Kidney (tissue), 14 donors: ENCODE results near the gene CDHR4. TPM values are rescaled to one million over a fixed set of nuclear protein-coding genes. Genes with fewer than 3 reads are reported as not detected.
"Not testable (repeated sequence)": the region's sequence is repeated elsewhere in the genome, so short reads cannot be mapped to it uniquely, and the experiment has no call there.

Experiments
- DNase-seq, 5 donors: peaks; one replicate each; pipeline ENCODE4 v3.0.0-alpha.2; 2013 to 2020
- FAIRE-seq: peaks from 2 replicates; lab custom pipeline; 2012; peaks lifted over from hg19 to GRCh38; lab: Jason Lieb, UNC
- H3K27ac ChIP-seq, 2 donors: one replicate each; pipeline ENCODE4 v1.7.0; 2013; ENCODE audit warnings: low read depth in 2 of 2, low read length in 2 of 2, inconsistent platforms in 1 of 2
- H3K27me3 ChIP-seq: one replicate; pipeline ENCODE4 v1.7.1; 2013; ENCODE audit warnings: low read length, inconsistent platforms; ENCODE audit not compliant: control insufficient read depth, insufficient read depth
- H3K36me3 ChIP-seq, 3 donors: one replicate each; pipeline versions ENCODE4 v1.7.0 to v1.7.1; 2013; ENCODE audit warnings: low read length in 3 of 3, control low read depth in 1 of 3, inconsistent platforms in 1 of 3; ENCODE audit not compliant: insufficient read depth in 3 of 3, control insufficient read depth in 2 of 3
- H3K4me1 ChIP-seq, 3 donors: one replicate each; pipeline versions ENCODE4 v1.7.0 to v1.7.1; 2013; ENCODE audit warnings: low read length in 3 of 3, inconsistent platforms in 1 of 3, low read depth in 1 of 3; ENCODE audit not compliant: control insufficient read depth in 2 of 3, insufficient read depth in 2 of 3
- H3K4me3 ChIP-seq, 3 donors: one replicate each; pipeline versions ENCODE4 v1.7.0 to v1.8.1; 2013; ENCODE audit warnings: low read length in 3 of 3, control low read depth in 1 of 3, inconsistent platforms in 1 of 3
- H3K9ac ChIP-seq, 3 donors: one replicate each; pipeline versions ENCODE4 v1.7.0 to v1.7.1; 2013; ENCODE audit warnings: low read length in 3 of 3, control low read depth in 1 of 3, inconsistent platforms in 1 of 3
- H3K9me3 ChIP-seq, 3 donors: one replicate each; pipeline versions ENCODE4 v1.7.0 to v1.7.1; 2013; ENCODE audit warnings: low read length in 3 of 3, control low read depth in 1 of 3, inconsistent platforms in 1 of 3; ENCODE audit not compliant: control insufficient read depth in 2 of 3, insufficient read depth in 1 of 3
- intact Hi-C: fragments of 100-400 bp; cut with DNase I; formaldehyde crosslinking; loops from one replicate; pipeline ENCODE4 v1.11.1; 2022
- polyA plus RNA-seq: library from polyadenylated mRNA; stranded (reverse); fragments of 350-450 nt; fragmentation: Illumina TruSeq; extraction: RNeasy Lipid Tissue Mini Kit (QIAGEN cat#74804); gene quantifications from one replicate; pipeline ENCODE4 v1.2.3, GENCODE V29; 2014; ENCODE audit warnings: low read depth, low replicate concordance; ENCODE audit not compliant: insufficient read depth
- total RNA-seq: library from RNA; stranded (reverse); fragmentation: NEBNext Ultra II Directional; extraction: Animal tissue kit (Norgen Biotek cat#: 25700); gene quantifications from one replicate; pipeline ENCODE4 v1.2.1, GENCODE V29; 2021
- TF ChIP-seq, protein P1 (sequence below): IDR thresholded peaks from 3 replicates; pipeline ENCODE4 v1.5.1; 2012; ENCODE audit warnings: mild to moderate bottlenecking, moderate library complexity, borderline replicate concordance; ENCODE audit not compliant: insufficient read depth; ENCODE audit errors: extremely low read depth
- donor health status: control.
- donor health status: control.
- donor health status: control.
- donor health status: control.
- donor health status: control.
- donor health status: DM: yes; HTN: yes; CAD: no.
- donor health status: Normal renal cell carcinoma (clear cell type).

The CDHR4 gene
- total and polyA plus RNA-seq, 2 donors from 2014 or later: 0.54 TPM; not detected in 1

DNA sequence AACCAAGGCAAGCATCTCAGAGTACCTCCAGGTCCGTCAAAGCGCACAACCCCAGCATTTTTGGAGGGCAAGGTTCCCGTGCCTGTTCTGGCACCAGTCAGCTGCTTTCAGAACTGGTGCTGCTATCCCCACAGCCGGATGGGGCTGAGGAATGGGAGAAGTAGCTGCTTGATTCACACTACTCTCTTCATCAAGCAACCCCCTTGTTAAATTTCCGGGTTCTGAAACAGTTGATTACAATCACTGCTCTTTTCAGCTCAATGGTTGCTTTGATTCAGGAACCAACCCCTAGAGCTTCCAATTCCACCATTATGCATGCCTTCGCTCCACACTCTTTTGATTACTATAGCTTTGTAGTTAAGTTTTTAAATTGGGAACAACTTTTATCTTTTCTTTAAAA, 26.3 kb upstream of the CDHR4 start:
- Histone ChIP-seq H3K4me3 (no peak overlapping the region), H3K27ac (no peak overlapping the region), H3K9ac (no peak overlapping the region), H3K4me1 (no peaks in the 10 kb centered on the region), H3K9me3 (no peaks in the 10 kb centered on the region), H3K27me3 (no peaks in the 10 kb centered on the region), H3K36me3 (no peaks in the 10 kb centered on the region)
- DNase-seq (no peak), FAIRE-seq (no peak)
- TF ChIP-seq, protein P1, sequence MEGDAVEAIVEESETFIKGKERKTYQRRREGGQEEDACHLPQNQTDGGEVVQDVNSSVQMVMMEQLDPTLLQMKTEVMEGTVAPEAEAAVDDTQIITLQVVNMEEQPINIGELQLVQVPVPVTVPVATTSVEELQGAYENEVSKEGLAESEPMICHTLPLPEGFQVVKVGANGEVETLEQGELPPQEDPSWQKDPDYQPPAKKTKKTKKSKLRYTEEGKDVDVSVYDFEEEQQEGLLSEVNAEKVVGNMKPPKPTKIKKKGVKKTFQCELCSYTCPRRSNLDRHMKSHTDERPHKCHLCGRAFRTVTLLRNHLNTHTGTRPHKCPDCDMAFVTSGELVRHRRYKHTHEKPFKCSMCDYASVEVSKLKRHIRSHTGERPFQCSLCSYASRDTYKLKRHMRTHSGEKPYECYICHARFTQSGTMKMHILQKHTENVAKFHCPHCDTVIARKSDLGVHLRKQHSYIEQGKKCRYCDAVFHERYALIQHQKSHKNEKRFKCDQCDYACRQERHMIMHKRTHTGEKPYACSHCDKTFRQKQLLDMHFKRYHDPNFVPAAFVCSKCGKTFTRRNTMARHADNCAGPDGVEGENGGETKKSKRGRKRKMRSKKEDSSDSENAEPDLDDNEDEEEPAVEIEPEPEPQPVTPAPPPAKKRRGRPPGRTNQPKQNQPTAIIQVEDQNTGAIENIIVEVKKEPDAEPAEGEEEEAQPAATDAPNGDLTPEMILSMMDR: no peak
- intact Hi-C loops: no loop called here

- intact Hi-C loops: not testable (repeated sequence)
Measured at GRCh38 chr3:49823131-49823530, 23.5 kb upstream of the CDHR4 start.

DNA sequence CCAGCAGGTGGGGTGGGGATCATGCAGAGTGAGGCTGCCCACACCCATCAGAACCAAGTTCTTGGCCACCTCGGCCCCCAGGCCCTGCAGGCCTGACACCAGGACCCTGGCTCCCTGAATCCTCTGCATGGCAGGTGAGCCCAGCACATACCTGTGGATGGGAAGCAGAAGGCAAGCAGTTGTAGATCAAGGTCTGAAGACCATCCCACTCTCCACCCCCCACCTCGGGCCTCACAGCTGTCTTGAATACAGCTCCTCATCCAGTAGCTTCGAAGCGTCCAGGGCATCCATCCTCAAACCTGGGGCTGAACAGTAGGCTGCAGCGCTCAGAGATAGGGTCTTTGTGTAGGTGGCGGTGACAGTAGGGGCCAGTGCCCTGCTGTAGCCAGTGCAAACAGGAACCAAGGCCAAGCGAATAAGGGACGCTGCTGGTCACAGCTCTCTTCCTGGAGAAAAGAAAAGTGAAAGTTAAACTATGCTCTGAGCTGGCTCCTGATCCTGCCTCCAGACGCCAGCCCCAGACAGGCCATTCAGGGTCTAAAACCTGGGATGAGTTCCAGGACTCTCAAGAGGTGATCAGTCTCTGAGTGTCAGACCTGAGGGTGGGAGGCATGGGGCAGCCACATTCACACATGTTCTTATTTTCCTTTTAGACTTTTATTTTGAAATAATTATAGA, 14.0 kb upstream of the CDHR4 start, which contains the start of gene UBA7:
TSS of gene UBA7 (minus strand) at position 457 of the 678 bp plus-strand sequence. CDS start at position 291, 166 bp downstream.
- H3K4me3 ChIP-seq: peak within 1 kb of the TSS; percentile 49 to 79 (median 66)
- TF ChIP-seq, protein P1: no peak
- peak in 4 of 5 donors; percentile 31 to 86 (median 60) for DNase-seq
- peak within 1 kb of the TSS; percentile 32 to 91 (median 83) for H3K9ac ChIP-seq
- peak within 1 kb of the TSS; percentile 63 to 85 for H3K27ac ChIP-seq
- intact Hi-C loops: no loop called here
- no peak for FAIRE-seq
- H3K9me3 ChIP-seq: no peaks in the 10 kb centered on the region
- peaks cover 0 to 29% (median 5%) of the 10 kb centered on the region in 3 donors for H3K4me1 ChIP-seq
- peaks cover 0 to 13% (median 6%) of the 10 kb centered on the region in 3 donors for H3K36me3 ChIP-seq
- no peaks in the 10 kb centered on the region for H3K27me3 ChIP-seq

More at GRCh38 chr3:49823131-49823530, 23.5 kb upstream of the CDHR4 start:
- H3K4me3 ChIP-seq, H3K9ac ChIP-seq, H3K36me3 ChIP-seq, H3K27ac ChIP-seq, H3K4me1 ChIP-seq, DNase-seq, H3K27me3 ChIP-seq, H3K9me3 ChIP-seq, FAIRE-seq: not testable (repeated sequence)

GRCh38 chr3:49812916-49813496, 13.3 kb upstream of the CDHR4 start:
- intact Hi-C loops: no loop called here
- TF ChIP-seq, protein P1: no peak
- H3K9ac ChIP-seq: peak overlapping the region; percentile 7 to 91 (median 83)
- no peak for FAIRE-seq
- H3K36me3 ChIP-seq: peaks cover 0 to 13% (median 6%) of the 10 kb centered on the region in 3 donors
- DNase-seq: no peak
- H3K4me1 ChIP-seq: peaks cover 0 to 34% (median 7%) of the 10 kb centered on the region in 3 donors
- H3K27ac ChIP-seq: peak overlapping the region; percentile 63 to 85
- H3K4me3 ChIP-seq: peak overlapping the region; percentile 49 to 79 (median 66)
- H3K27me3 ChIP-seq: no peaks in the 10 kb centered on the region
- H3K9me3 ChIP-seq: no peaks in the 10 kb centered on the region
